ENCODE results near the gene C11orf87. TPM values are rescaled to one million over a fixed set of nuclear protein-coding genes. Genes with fewer than 3 reads are reported as not detected.

C11orf87 gene
- total and polyA plus RNA-seq, 10 of the 15 experiments (the other 5 are each of a cell fraction or from before 2014, with no cell fraction given), result not detected

DNA sequence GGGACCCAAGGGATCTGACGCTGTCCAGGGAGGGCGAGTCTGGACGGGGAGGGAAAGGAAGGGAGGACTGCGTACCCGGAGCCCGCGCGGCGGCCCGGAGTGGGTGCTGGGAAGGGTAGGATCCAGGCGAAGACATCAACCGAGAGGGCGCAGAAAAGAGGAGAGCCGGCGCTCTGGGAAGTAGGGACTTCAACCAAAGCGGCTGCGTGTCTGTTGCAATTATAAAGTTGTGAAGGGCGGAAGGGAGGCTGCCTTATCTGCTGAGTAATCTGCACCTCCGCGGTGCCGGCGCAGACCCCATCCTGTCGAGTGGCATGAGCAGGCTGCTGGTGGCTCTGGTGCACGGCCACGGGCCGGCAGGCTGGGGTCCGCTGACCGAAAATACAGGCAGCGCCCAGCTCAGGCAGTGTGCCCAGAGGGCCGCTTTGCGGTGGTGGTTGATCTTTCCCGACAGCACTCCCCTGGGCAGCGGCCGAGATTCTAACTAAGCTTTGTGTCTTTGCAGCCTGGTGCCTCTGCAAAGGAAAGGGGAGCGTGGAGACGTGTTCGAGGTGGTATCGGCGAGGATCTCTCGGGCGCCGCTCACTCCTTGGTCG is 978 bp downstream of the C11orf87 start:
- H4K20me1 ChIP-seq (ENCODE audit: control insufficient read depth, insufficient read depth), result no peaks in the 10 kb centered on the region
- H3K36me3 ChIP-seq (ENCODE audit: control insufficient read depth in 2 of 2, insufficient read depth in 2 of 2, low read length in 1 of 2), result no peaks in the 10 kb centered on the region
- ATAC-seq (no peak), FAIRE-seq (no peak), DNase-seq (ENCODE audit: low read depth, low spot score) (no peak)
- POLR2A ChIA-PET, result no interaction called here
- in situ Hi-C loops (cut with MboI) (no loop called here), intact Hi-C loops (cut with micrococcal nuclease; ENCODE audit: unreplicated experiment) (no loop called here)
- no peak overlapping the region for H3K4me3 ChIP-seq
- H3K9me3 ChIP-seq (replicated peaks; ENCODE audit: control insufficient read depth, insufficient read depth, low read length), result no peaks in the 10 kb centered on the region
- H2AFZ ChIP-seq (ENCODE audit: control insufficient read depth, low read depth, low read length), result no peak overlapping the region
- RAD21 ChIA-PET (ENCODE audit: unreplicated experiment), result no interaction called here
- no peak overlapping the region for H3K4me2 ChIP-seq (ENCODE audit: control insufficient read depth, insufficient read depth)
- SMC1A ChIA-PET (ENCODE audit: uncharacterized antibody, unreplicated experiment), result no interaction called here
- H3K27me3 ChIP-seq (replicated peaks in 1 of 2; ENCODE audit: control insufficient read depth in 2 of 2, insufficient read depth in 2 of 2, low read length in 1 of 2), result peaks cover 5 to 7% of the 10 kb centered on the region in 2 experiments
- H3K79me2 ChIP-seq (ENCODE audit: control insufficient read depth, insufficient read depth, low read length), result no peaks in the 10 kb centered on the region
- H3K27ac ChIP-seq (ENCODE audit: control insufficient read depth, insufficient read depth), result no peak overlapping the region
- H3K9ac ChIP-seq (ENCODE audit: control insufficient read depth, insufficient read depth, low read length), result no peak overlapping the region
- WGBS (ENCODE audit: insufficient coverage, insufficient replicate concordance, low lambda C conversion rate, missing lambda C conversion rate), result 11% methylated on average over 40 of the region's 43 CpGs
- no peaks in the 10 kb centered on the region for H3K4me1 ChIP-seq (ENCODE audit: control insufficient read depth, insufficient read depth, low read length)
- no TSS peak for BruUV-seq (replicated peaks)
- TF ChIP-seq MEF2A (IDR thresholded peaks at IDR 0.05; ENCODE audit: insufficient read depth, low read depth, low read length) (no peak), TCF3 (IDR thresholded peaks at IDR 0.05; ENCODE audit: borderline replicate concordance, insufficient read depth, low read depth, low read length) (no peak), BMI1 (IDR thresholded peaks at IDR 0.05; ENCODE audit: borderline replicate concordance) (no peak), NFIC (IDR thresholded peaks at IDR 0.05; ENCODE audit: low read depth, low read length) (no peak), SMC3 (IDR thresholded peaks at IDR 0.05; ENCODE audit: borderline replicate concordance, low read length) (no peak), HDAC2 (IDR thresholded peaks at IDR 0.05) (no peak), BHLHE40 (IDR thresholded peaks at IDR 0.05; ENCODE audit: borderline replicate concordance in 1 of 2, low read depth in 2 of 2, low read length in 1 of 2) (no peak)
- TF ChIP-seq, protein P1, sequence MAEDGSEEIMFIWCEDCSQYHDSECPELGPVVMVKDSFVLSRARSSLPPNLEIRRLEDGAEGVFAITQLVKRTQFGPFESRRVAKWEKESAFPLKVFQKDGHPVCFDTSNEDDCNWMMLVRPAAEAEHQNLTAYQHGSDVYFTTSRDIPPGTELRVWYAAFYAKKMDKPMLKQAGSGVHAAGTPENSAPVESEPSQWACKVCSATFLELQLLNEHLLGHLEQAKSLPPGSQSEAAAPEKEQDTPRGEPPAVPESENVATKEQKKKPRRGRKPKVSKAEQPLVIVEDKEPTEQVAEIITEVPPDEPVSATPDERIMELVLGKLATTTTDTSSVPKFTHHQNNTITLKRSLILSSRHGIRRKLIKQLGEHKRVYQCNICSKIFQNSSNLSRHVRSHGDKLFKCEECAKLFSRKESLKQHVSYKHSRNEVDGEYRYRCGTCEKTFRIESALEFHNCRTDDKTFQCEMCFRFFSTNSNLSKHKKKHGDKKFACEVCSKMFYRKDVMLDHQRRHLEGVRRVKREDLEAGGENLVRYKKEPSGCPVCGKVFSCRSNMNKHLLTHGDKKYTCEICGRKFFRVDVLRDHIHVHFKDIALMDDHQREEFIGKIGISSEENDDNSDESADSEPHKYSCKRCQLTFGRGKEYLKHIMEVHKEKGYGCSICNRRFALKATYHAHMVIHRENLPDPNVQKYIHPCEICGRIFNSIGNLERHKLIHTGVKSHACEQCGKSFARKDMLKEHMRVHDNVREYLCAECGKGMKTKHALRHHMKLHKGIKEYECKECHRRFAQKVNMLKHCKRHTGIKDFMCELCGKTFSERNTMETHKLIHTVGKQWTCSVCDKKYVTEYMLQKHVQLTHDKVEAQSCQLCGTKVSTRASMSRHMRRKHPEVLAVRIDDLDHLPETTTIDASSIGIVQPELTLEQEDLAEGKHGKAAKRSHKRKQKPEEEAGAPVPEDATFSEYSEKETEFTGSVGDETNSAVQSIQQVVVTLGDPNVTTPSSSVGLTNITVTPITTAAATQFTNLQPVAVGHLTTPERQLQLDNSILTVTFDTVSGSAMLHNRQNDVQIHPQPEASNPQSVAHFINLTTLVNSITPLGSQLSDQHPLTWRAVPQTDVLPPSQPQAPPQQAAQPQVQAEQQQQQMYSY (CRISPR knock-in tag; IDR thresholded peaks at IDR 0.05), result no peak
- TF ChIP-seq, protein P2, sequence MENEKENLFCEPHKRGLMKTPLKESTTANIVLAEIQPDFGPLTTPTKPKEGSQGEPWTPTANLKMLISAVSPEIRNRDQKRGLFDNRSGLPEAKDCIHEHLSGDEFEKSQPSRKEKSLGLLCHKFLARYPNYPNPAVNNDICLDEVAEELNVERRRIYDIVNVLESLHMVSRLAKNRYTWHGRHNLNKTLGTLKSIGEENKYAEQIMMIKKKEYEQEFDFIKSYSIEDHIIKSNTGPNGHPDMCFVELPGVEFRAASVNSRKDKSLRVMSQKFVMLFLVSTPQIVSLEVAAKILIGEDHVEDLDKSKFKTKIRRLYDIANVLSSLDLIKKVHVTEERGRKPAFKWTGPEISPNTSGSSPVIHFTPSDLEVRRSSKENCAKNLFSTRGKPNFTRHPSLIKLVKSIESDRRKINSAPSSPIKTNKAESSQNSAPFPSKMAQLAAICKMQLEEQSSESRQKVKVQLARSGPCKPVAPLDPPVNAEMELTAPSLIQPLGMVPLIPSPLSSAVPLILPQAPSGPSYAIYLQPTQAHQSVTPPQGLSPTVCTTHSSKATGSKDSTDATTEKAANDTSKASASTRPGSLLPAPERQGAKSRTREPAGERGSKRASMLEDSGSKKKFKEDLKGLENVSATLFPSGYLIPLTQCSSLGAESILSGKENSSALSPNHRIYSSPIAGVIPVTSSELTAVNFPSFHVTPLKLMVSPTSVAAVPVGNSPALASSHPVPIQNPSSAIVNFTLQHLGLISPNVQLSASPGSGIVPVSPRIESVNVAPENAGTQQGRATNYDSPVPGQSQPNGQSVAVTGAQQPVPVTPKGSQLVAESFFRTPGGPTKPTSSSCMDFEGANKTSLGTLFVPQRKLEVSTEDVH (IDR thresholded peaks at IDR 0.05; ENCODE audit: low read depth, partially characterized antibody), result no peak
- CTCF ChIA-PET, result no interaction called here
